ENCODE data around the gene CTAGE1.

Gene CTAGE1

GRCh38 chr18:22456116-22456480 lies 38.4 kb upstream of the CTAGE1 start:
- Histone ChIP-seq H3K4me2 (ENCODE audit: low read length) (no peak overlapping the region), H3K9ac (ENCODE audit: low read length) (no peak overlapping the region), H4K12ac (ENCODE audit: low read depth, low read length) (no peak overlapping the region), H4K8ac (ENCODE audit: low read depth, low read length) (no peak overlapping the region), H3K79me1 (ENCODE audit: low read length) (no peaks in the 10 kb centered on the region), H2AK5ac (ENCODE audit: low read length) (no peak overlapping the region), H3K9me3 (ENCODE audit: insufficient read depth, low read depth, low read length) (no peaks in the 10 kb centered on the region), H3K14ac (ENCODE audit: low read length) (no peak overlapping the region), H3K36me3 (ENCODE audit: control insufficient read depth in 1 of 2, insufficient read depth in 2 of 2, low read length in 2 of 2) (no peaks in the 10 kb centered on the region), H3K4me3 (ENCODE audit: low read depth, low read length) (no peak overlapping the region), H2AFZ (ENCODE audit: insufficient read depth, low read length, poor library complexity) (no peak overlapping the region), H3K23ac (ENCODE audit: low read length) (no peak overlapping the region), H3K27me3 (ENCODE audit: insufficient read depth, low read length) (no peaks in the 10 kb centered on the region), H3K4me1 (ENCODE audit: control insufficient read depth in 1 of 2, insufficient read depth in 2 of 2, low read length in 2 of 2) (no peaks in the 10 kb centered on the region), H3K18ac (ENCODE audit: low read length) (no peak overlapping the region), H4K91ac (ENCODE audit: low read depth, low read length) (no peak overlapping the region), H2BK12ac (ENCODE audit: low read length) (no peak overlapping the region), H3K4ac (ENCODE audit: low read depth, low read length) (no peak overlapping the region), H2BK120ac (ENCODE audit: insufficient read depth, low read length, poor library complexity) (no peak overlapping the region), H3K27ac (ENCODE audit: low read depth, low read length) (no peak overlapping the region), H3K79me2 (ENCODE audit: control insufficient read depth, insufficient read depth, low read length, poor library complexity) (no peaks in the 10 kb centered on the region), H2BK5ac (ENCODE audit: low read depth, low read length, poor library complexity) (no peak overlapping the region)
- no peak for DNase-seq
- no CpG with 5 or more reads among the region's 6 CpGs for WGBS (ENCODE audit: extremely low coverage, insufficient coverage, insufficient read length)

GRCh38 chr18:22455425-22456115 lies 37.9 kb upstream of the CTAGE1 start:
- no peaks in the 10 kb centered on the region for H3K79me2 ChIP-seq (ENCODE audit: control insufficient read depth, insufficient read depth, low read length, poor library complexity)
- H2BK5ac ChIP-seq (ENCODE audit: low read depth, low read length, poor library complexity) = no peak overlapping the region
- H4K91ac ChIP-seq (ENCODE audit: low read depth, low read length) = no peak overlapping the region
- H4K8ac ChIP-seq (ENCODE audit: low read depth, low read length) = no peak overlapping the region
- no peak overlapping the region for H2BK120ac ChIP-seq (ENCODE audit: insufficient read depth, low read length, poor library complexity)
- no peak overlapping the region for H2AK5ac ChIP-seq (ENCODE audit: low read length)
- no peak overlapping the region for H4K12ac ChIP-seq (ENCODE audit: low read depth, low read length)
- H3K9ac ChIP-seq (ENCODE audit: low read length) = no peak overlapping the region
- no peak overlapping the region for H2BK12ac ChIP-seq (ENCODE audit: low read length)
- no peak overlapping the region for H3K27ac ChIP-seq (ENCODE audit: low read depth, low read length)
- no peaks in the 10 kb centered on the region for H3K4me1 ChIP-seq (ENCODE audit: control insufficient read depth in 1 of 2, insufficient read depth in 2 of 2, low read length in 2 of 2)
- no peak overlapping the region for H3K23ac ChIP-seq (ENCODE audit: low read length)
- H3K4ac ChIP-seq (ENCODE audit: low read depth, low read length) = no peak overlapping the region
- H3K79me1 ChIP-seq (ENCODE audit: low read length) = no peaks in the 10 kb centered on the region
- no peaks in the 10 kb centered on the region for H3K9me3 ChIP-seq (ENCODE audit: insufficient read depth, low read depth, low read length)
- no peak for DNase-seq
- no peaks in the 10 kb centered on the region for H3K36me3 ChIP-seq (ENCODE audit: control insufficient read depth in 1 of 2, insufficient read depth in 2 of 2, low read length in 2 of 2)
- H3K14ac ChIP-seq (ENCODE audit: low read length) = no peak overlapping the region
- no peak overlapping the region for H3K4me2 ChIP-seq (ENCODE audit: low read length)
- no peak overlapping the region for H3K4me3 ChIP-seq (ENCODE audit: low read depth, low read length)
- no peak overlapping the region for H3K18ac ChIP-seq (ENCODE audit: low read length)
- 100% methylated on average over 1 of the region's 3 CpGs for WGBS (ENCODE audit: extremely low coverage, insufficient coverage, insufficient read length)
- H3K27me3 ChIP-seq (ENCODE audit: insufficient read depth, low read length) = no peaks in the 10 kb centered on the region
- H2AFZ ChIP-seq (ENCODE audit: insufficient read depth, low read length, poor library complexity) = no peak overlapping the region

GRCh38 chr18:22453315-22453714 lies 35.6 kb upstream of the CTAGE1 start:
- H3K4me1 ChIP-seq (ENCODE audit: control insufficient read depth in 1 of 2, insufficient read depth in 2 of 2, low read length in 2 of 2) = no peaks in the 10 kb centered on the region
- no peak overlapping the region for H2AFZ ChIP-seq (ENCODE audit: insufficient read depth, low read length, poor library complexity)
- H3K23ac ChIP-seq (ENCODE audit: low read length) = no peak overlapping the region
- H3K18ac ChIP-seq (ENCODE audit: low read length) = no peak overlapping the region
- no peak overlapping the region for H2BK120ac ChIP-seq (ENCODE audit: insufficient read depth, low read length, poor library complexity)
- H3K79me1 ChIP-seq (ENCODE audit: low read length) = no peaks in the 10 kb centered on the region
- no CpG with 5 or more reads among the region's 5 CpGs for WGBS (ENCODE audit: extremely low coverage, insufficient coverage, insufficient read length)
- H2BK5ac ChIP-seq (ENCODE audit: low read depth, low read length, poor library complexity) = no peak overlapping the region
- no peak overlapping the region for H3K4me2 ChIP-seq (ENCODE audit: low read length)
- no peak overlapping the region for H3K9ac ChIP-seq (ENCODE audit: low read length)
- no peaks in the 10 kb centered on the region for H3K9me3 ChIP-seq (ENCODE audit: insufficient read depth, low read depth, low read length)
- H3K4me3 ChIP-seq (ENCODE audit: low read depth, low read length) = no peak overlapping the region
- no peak overlapping the region for H4K8ac ChIP-seq (ENCODE audit: low read depth, low read length)
- H2BK12ac ChIP-seq (ENCODE audit: low read length) = no peak overlapping the region
- no peaks in the 10 kb centered on the region for H3K79me2 ChIP-seq (ENCODE audit: control insufficient read depth, insufficient read depth, low read length, poor library complexity)
- H2AK5ac ChIP-seq (ENCODE audit: low read length) = no peak overlapping the region
- no peak overlapping the region for H3K14ac ChIP-seq (ENCODE audit: low read length)
- no peak overlapping the region for H4K12ac ChIP-seq (ENCODE audit: low read depth, low read length)
- no peaks in the 10 kb centered on the region for H3K27me3 ChIP-seq (ENCODE audit: insufficient read depth, low read length)
- H3K27ac ChIP-seq (ENCODE audit: low read depth, low read length) = no peak overlapping the region
- no peaks in the 10 kb centered on the region for H3K36me3 ChIP-seq (ENCODE audit: control insufficient read depth in 1 of 2, insufficient read depth in 2 of 2, low read length in 2 of 2)
- no peak overlapping the region for H4K91ac ChIP-seq (ENCODE audit: low read depth, low read length)
- no peak for DNase-seq
- no peak overlapping the region for H3K4ac ChIP-seq (ENCODE audit: low read depth, low read length)

GRCh38 chr18:22452226-22452668 lies 34.5 kb upstream of the CTAGE1 start:
- H2BK5ac ChIP-seq (ENCODE audit: low read depth, low read length, poor library complexity) = no peak overlapping the region
- H4K12ac ChIP-seq (ENCODE audit: low read depth, low read length) = no peak overlapping the region
- no peaks in the 10 kb centered on the region for H3K79me2 ChIP-seq (ENCODE audit: control insufficient read depth, insufficient read depth, low read length, poor library complexity)
- no peak for DNase-seq
- no peaks in the 10 kb centered on the region for H3K4me1 ChIP-seq (ENCODE audit: control insufficient read depth in 1 of 2, insufficient read depth in 2 of 2, low read length in 2 of 2)
- H3K23ac ChIP-seq (ENCODE audit: low read length) = no peak overlapping the region
- no peak overlapping the region for H3K4ac ChIP-seq (ENCODE audit: low read depth, low read length)
- WGBS (ENCODE audit: extremely low coverage, insufficient coverage, insufficient read length) = no CpG with 5 or more reads among the region's 8 CpGs
- H3K79me1 ChIP-seq (ENCODE audit: low read length) = no peaks in the 10 kb centered on the region
- H2AFZ ChIP-seq (ENCODE audit: insufficient read depth, low read length, poor library complexity) = no peak overlapping the region
- H3K18ac ChIP-seq (ENCODE audit: low read length) = no peak overlapping the region
- H2AK5ac ChIP-seq (ENCODE audit: low read length) = no peak overlapping the region
- no peak overlapping the region for H3K14ac ChIP-seq (ENCODE audit: low read length)
- no peak overlapping the region for H4K8ac ChIP-seq (ENCODE audit: low read depth, low read length)
- H3K4me2 ChIP-seq (ENCODE audit: low read length) = no peak overlapping the region
- no peak overlapping the region for H4K91ac ChIP-seq (ENCODE audit: low read depth, low read length)
- H2BK120ac ChIP-seq (ENCODE audit: insufficient read depth, low read length, poor library complexity) = no peak overlapping the region
- no peak overlapping the region for H3K4me3 ChIP-seq (ENCODE audit: low read depth, low read length)
- no peaks in the 10 kb centered on the region for H3K9me3 ChIP-seq (ENCODE audit: insufficient read depth, low read depth, low read length)
- no peaks in the 10 kb centered on the region for H3K27me3 ChIP-seq (ENCODE audit: insufficient read depth, low read length)
- H3K9ac ChIP-seq (ENCODE audit: low read length) = no peak overlapping the region
- no peaks in the 10 kb centered on the region for H3K36me3 ChIP-seq (ENCODE audit: control insufficient read depth in 1 of 2, insufficient read depth in 2 of 2, low read length in 2 of 2)
- H2BK12ac ChIP-seq (ENCODE audit: low read length) = no peak overlapping the region
- H3K27ac ChIP-seq (ENCODE audit: low read depth, low read length) = no peak overlapping the region

Data from trophoblast cell (in vitro differentiated cells and primary cell).